GM12878 (cell line): Measurements from ENCODE around the gene HELZ.

Experiments used
- ATF2 ChIP-seq: IDR thresholded peaks from 2 replicates; pipeline ENCODE4 v1.6.1; 2012; ENCODE audit warnings: low read length, inconsistent platforms
- ELK1 ChIP-seq: IDR thresholded peaks from 2 replicates; pipeline ENCODE4 v1.6.1; 2012; ENCODE audit warnings: low read depth, low read length, improper control_type of control experiment
- EZH2 ChIP-seq: IDR thresholded peaks from 2 replicates; pipeline ENCODE4 v1.6.1; 2012; ENCODE audit warnings: low read depth, mild to moderate bottlenecking, control low read depth, inconsistent platforms, low read length, borderline replicate concordance; ENCODE audit not compliant: control insufficient read depth
- MEF2A ChIP-seq: IDR thresholded peaks from 2 replicates; pipeline ENCODE4 v1.6.1; 2011; ENCODE audit warnings: low read depth, mild to moderate bottlenecking, low read length, moderate library complexity; ENCODE audit not compliant: insufficient read depth
- POLR2A ChIP-seq: IDR thresholded peaks from 2 replicates; pipeline ENCODE4 v1.6.1; 2011; ENCODE audit warnings: low read depth, mild to moderate bottlenecking, low read length
- SRF ChIP-seq, 2 experiments: IDR thresholded peaks; 2 replicates each; pipeline ENCODE4 v1.6.1; 2011; ENCODE audit warnings: low read depth in 2 of 2, low read length in 2 of 2, mild to moderate bottlenecking in 1 of 2, moderate library complexity in 1 of 2
- TAF1 ChIP-seq: IDR thresholded peaks from 2 replicates; pipeline ENCODE4 v1.6.1; 2011; ENCODE audit warnings: mild to moderate bottlenecking, low read depth, low read length, borderline replicate concordance
- TCF3 ChIP-seq: IDR thresholded peaks from 2 replicates; pipeline ENCODE4 v1.6.1; 2012; ENCODE audit warnings: low read depth, mild to moderate bottlenecking, low read length, borderline replicate concordance; ENCODE audit not compliant: insufficient read depth
- ZNF274 ChIP-seq: IDR thresholded peaks from one replicate; pipeline ENCODE4 v1.8.0; 2011; ENCODE audit not compliant: insufficient read length, insufficient read depth
- TF ChIP-seq, protein P1 (sequence below), 3 experiments: IDR thresholded peaks in 2 of 3; conservative IDR thresholded peaks in 1 of 3; 2 replicates each; pipeline ENCODE4 v1.5.1; 2011; ENCODE audit warnings: low read depth in 3 of 3, low read length in 3 of 3, mild to moderate bottlenecking in 3 of 3, control low read depth in 2 of 3, moderate library complexity in 2 of 3, inconsistent platforms in 1 of 3, mixed read lengths in 1 of 3; ENCODE audit not compliant: control insufficient read depth in 2 of 3, insufficient read depth in 1 of 3; ENCODE audit errors: extremely low read depth in 1 of 3
- TF ChIP-seq, protein P2 (sequence below): fragments of 450-650 bp; IDR thresholded peaks from 2 replicates; pipeline ENCODE4 v1.6.1; 2017; ENCODE audit warnings: mild to moderate bottlenecking, moderate library complexity

DNA sequence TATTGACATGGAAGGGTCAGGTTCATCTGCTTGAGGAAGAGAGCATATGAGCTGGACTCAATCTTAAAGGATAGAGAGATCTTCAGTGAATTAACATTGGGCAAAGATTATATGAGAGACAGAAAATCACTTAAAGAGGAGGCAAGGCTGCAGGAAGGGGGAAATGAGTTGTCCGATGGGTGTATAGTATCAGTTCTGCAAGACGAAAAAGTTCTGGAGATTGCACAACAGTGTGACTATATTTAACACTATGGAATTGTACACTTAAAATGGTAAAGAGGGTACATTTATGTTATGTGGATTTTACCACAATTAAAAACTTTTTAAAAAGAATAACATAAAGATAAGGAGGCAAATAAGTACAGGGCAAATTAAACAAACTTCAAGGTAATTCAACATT lies 80.7 kb downstream of the HELZ start:
- TF ChIP-seq ELK1 (no peak), EZH2 (no peak), TAF1 (no peak), POLR2A (no peak), TCF3 (no peak), ZNF274 (no peak), MEF2A (no peak), SRF (IDR thresholded peaks at IDR 0.05; ENCODE audit: low read depth in 2 of 2, low read length in 2 of 2) (no peak), ATF2 (no peak)
- TF ChIP-seq, protein P1, sequence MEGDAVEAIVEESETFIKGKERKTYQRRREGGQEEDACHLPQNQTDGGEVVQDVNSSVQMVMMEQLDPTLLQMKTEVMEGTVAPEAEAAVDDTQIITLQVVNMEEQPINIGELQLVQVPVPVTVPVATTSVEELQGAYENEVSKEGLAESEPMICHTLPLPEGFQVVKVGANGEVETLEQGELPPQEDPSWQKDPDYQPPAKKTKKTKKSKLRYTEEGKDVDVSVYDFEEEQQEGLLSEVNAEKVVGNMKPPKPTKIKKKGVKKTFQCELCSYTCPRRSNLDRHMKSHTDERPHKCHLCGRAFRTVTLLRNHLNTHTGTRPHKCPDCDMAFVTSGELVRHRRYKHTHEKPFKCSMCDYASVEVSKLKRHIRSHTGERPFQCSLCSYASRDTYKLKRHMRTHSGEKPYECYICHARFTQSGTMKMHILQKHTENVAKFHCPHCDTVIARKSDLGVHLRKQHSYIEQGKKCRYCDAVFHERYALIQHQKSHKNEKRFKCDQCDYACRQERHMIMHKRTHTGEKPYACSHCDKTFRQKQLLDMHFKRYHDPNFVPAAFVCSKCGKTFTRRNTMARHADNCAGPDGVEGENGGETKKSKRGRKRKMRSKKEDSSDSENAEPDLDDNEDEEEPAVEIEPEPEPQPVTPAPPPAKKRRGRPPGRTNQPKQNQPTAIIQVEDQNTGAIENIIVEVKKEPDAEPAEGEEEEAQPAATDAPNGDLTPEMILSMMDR (IDR thresholded peaks at IDR 0.05 in 2 of 3, conservative IDR thresholded peaks at IDR 0.05 in 1 of 3; ENCODE audit: control insufficient read depth in 2 of 3, extremely low read depth in 1 of 3, insufficient read depth in 1 of 3, low read depth in 3 of 3, low read length in 3 of 3) = no peak
- TF ChIP-seq, protein P2, sequence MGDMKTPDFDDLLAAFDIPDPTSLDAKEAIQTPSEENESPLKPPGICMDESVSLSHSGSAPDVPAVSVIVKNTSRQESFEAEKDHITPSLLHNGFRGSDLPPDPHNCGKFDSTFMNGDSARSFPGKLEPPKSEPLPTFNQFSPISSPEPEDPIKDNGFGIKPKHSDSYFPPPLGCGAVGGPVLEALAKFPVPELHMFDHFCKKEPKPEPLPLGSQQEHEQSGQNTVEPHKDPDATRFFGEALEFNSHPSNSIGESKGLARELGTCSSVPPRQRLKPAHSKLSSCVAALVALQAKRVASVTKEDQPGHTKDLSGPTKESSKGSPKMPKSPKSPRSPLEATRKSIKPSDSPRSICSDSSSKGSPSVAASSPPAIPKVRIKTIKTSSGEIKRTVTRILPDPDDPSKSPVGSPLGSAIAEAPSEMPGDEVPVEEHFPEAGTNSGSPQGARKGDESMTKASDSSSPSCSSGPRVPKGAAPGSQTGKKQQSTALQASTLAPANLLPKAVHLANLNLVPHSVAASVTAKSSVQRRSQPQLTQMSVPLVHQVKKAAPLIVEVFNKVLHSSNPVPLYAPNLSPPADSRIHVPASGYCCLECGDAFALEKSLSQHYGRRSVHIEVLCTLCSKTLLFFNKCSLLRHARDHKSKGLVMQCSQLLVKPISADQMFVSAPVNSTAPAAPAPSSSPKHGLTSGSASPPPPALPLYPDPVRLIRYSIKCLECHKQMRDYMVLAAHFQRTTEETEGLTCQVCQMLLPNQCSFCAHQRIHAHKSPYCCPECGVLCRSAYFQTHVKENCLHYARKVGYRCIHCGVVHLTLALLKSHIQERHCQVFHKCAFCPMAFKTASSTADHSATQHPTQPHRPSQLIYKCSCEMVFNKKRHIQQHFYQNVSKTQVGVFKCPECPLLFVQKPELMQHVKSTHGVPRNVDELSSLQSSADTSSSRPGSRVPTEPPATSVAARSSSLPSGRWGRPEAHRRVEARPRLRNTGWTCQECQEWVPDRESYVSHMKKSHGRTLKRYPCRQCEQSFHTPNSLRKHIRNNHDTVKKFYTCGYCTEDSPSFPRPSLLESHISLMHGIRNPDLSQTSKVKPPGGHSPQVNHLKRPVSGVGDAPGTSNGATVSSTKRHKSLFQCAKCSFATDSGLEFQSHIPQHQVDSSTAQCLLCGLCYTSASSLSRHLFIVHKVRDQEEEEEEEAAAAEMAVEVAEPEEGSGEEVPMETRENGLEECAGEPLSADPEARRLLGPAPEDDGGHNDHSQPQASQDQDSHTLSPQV = no peak
